ENCODE measurements around the gene LIFR. TPM values are rescaled to one million over a fixed set of nuclear protein-coding genes. Genes with fewer than 3 reads are reported as not detected.

The LIFR gene
- polyA plus RNA-seq, 1 of the 3 experiments (the other 2 are of a cell fraction): 3.8 TPM

DNA sequence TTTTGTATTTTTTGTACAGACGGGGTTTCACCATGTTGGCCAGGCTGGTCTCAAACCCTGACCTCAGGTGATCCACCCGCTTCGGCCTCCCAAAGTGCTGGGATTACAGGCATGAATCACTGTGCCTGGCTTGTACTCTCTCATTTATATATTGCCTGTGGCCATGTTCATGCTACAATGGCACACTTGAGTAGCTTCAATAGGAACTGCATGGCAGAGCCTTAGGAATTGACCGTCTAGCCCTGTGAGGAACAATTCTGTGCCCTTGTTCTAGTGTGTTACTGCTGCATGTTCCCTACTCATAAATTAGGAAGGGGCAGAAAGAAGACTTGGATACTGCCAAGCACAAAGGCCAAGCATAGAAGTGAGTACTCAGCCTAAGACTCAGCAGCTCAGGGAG, 104.2 kb downstream of the LIFR start:
- CTCF ChIA-PET: interaction anchor here (1.1 to 7.9 kb wide), 4 partner anchors 10 to 357 kb away, joined by 3 to 58 read pairs (median 14); no protein-coding TSS in a partner anchor
- TF ChIP-seq, protein P1, sequence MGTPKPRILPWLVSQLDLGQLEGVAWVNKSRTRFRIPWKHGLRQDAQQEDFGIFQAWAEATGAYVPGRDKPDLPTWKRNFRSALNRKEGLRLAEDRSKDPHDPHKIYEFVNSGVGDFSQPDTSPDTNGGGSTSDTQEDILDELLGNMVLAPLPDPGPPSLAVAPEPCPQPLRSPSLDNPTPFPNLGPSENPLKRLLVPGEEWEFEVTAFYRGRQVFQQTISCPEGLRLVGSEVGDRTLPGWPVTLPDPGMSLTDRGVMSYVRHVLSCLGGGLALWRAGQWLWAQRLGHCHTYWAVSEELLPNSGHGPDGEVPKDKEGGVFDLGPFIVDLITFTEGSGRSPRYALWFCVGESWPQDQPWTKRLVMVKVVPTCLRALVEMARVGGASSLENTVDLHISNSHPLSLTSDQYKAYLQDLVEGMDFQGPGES (IDR thresholded peaks at IDR 0.05; ENCODE audit: low read depth, low read length): no peak
- TF ChIP-seq ELF1 (IDR thresholded peaks at IDR 0.05): no peak
- no peak for TF ChIP-seq RAD21 (IDR thresholded peaks at IDR 0.05; ENCODE audit: low read length)
- TF ChIP-seq, protein P2, sequence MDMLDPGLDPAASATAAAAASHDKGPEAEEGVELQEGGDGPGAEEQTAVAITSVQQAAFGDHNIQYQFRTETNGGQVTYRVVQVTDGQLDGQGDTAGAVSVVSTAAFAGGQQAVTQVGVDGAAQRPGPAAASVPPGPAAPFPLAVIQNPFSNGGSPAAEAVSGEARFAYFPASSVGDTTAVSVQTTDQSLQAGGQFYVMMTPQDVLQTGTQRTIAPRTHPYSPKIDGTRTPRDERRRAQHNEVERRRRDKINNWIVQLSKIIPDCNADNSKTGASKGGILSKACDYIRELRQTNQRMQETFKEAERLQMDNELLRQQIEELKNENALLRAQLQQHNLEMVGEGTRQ (IDR thresholded peaks at IDR 0.05; ENCODE audit: borderline replicate concordance, low read depth, low read length): no peak
- TF ChIP-seq, protein P3, sequence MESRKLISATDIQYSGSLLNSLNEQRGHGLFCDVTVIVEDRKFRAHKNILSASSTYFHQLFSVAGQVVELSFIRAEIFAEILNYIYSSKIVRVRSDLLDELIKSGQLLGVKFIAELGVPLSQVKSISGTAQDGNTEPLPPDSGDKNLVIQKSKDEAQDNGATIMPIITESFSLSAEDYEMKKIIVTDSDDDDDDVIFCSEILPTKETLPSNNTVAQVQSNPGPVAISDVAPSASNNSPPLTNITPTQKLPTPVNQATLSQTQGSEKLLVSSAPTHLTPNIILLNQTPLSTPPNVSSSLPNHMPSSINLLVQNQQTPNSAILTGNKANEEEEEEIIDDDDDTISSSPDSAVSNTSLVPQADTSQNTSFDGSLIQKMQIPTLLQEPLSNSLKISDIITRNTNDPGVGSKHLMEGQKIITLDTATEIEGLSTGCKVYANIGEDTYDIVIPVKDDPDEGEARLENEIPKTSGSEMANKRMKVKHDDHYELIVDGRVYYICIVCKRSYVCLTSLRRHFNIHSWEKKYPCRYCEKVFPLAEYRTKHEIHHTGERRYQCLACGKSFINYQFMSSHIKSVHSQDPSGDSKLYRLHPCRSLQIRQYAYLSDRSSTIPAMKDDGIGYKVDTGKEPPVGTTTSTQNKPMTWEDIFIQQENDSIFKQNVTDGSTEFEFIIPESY (IDR thresholded peaks at IDR 0.05; ENCODE audit: borderline replicate concordance, low read depth): no peak
- TF ChIP-seq MXI1 (IDR thresholded peaks at IDR 0.05; ENCODE audit: low read depth, low read length): no peak
- TF ChIP-seq, protein P4, sequence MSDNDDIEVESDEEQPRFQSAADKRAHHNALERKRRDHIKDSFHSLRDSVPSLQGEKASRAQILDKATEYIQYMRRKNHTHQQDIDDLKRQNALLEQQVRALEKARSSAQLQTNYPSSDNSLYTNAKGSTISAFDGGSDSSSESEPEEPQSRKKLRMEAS (IDR thresholded peaks at IDR 0.05; ENCODE audit: low read depth): no peak
- no peak for TF ChIP-seq NRF1 (IDR thresholded peaks at IDR 0.05; ENCODE audit: low read depth, low read length)
- no peak for TF ChIP-seq EZH2phosphoT487 (IDR thresholded peaks at IDR 0.05; ENCODE audit: borderline replicate concordance, low read depth)
- TF ChIP-seq FOXJ3 (CRISPR knock-in tag; IDR thresholded peaks at IDR 0.05): no peak
- no peak for TF ChIP-seq POLR2AphosphoS5 (IDR thresholded peaks at IDR 0.05; ENCODE audit: low read depth, low read length)
- TF ChIP-seq, protein P5, sequence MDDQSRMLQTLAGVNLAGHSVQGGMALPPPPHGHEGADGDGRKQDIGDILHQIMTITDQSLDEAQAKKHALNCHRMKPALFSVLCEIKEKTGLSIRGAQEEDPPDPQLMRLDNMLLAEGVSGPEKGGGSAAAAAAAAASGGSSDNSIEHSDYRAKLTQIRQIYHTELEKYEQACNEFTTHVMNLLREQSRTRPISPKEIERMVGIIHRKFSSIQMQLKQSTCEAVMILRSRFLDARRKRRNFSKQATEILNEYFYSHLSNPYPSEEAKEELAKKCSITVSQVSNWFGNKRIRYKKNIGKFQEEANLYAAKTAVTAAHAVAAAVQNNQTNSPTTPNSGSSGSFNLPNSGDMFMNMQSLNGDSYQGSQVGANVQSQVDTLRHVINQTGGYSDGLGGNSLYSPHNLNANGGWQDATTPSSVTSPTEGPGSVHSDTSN (IDR thresholded peaks at IDR 0.05): no peak
- no peak for TF ChIP-seq RXRA (IDR thresholded peaks at IDR 0.05; ENCODE audit: borderline replicate concordance, low read depth)
- no peak for TF ChIP-seq EP300 (IDR thresholded peaks at IDR 0.05; ENCODE audit: borderline replicate concordance in 1 of 2, low read depth in 1 of 2, low read length in 1 of 2)
- H4K20me1 ChIP-seq (ENCODE audit: insufficient read depth): no peaks in the 10 kb centered on the region
- no peak overlapping the region for H3K9ac ChIP-seq
- DNase-seq: no peak
- H3K27ac ChIP-seq (ENCODE audit: low read depth in 2 of 2, low read length in 1 of 2): no peak overlapping the region
- H3K4me3 ChIP-seq (ENCODE audit: low read depth in 2 of 2, low read length in 1 of 2): no peak overlapping the region
- WGBS (ENCODE audit: low lambda C conversion rate): 92% methylated on average over 4 of the region's 4 CpGs
- H3K9me3 ChIP-seq: no peaks in the 10 kb centered on the region
- no peaks in the 10 kb centered on the region for H3K9me2 ChIP-seq
- H3K4me2 ChIP-seq: no peak overlapping the region
- no peak overlapping the region for H2AFZ ChIP-seq (ENCODE audit: low read depth)
- peaks cover 0 to 6% of the 10 kb centered on the region in 2 experiments; a peak in 2 of 4 replicates for H3K4me1 ChIP-seq (ENCODE audit: control insufficient read depth in 1 of 2, insufficient read depth in 2 of 2, low read depth in 1 of 2, low read length in 1 of 2)
- POLR2A ChIA-PET: no interaction called here
- H3K79me2 ChIP-seq (ENCODE audit: insufficient read depth): no peaks in the 10 kb centered on the region
- no peaks in the 10 kb centered on the region for H3F3A ChIP-seq (replicated peaks; ENCODE audit: insufficient read depth)
- no peaks in the 10 kb centered on the region for H3K27me3 ChIP-seq (ENCODE audit: insufficient read depth)
- no peaks in the 10 kb centered on the region for H3K36me3 ChIP-seq (replicated peaks in 1 of 2; ENCODE audit: control insufficient read depth in 1 of 2, insufficient read depth in 2 of 2, low read length in 1 of 2)

Measured in SK-N-SH (cell line).